Measurements from ENCODE around the gene HS6ST3.

The HS6ST3 gene

GRCh38 chr13:96199315-96199714 is 109.4 kb downstream of the HS6ST3 start:
- no peak for DNase-seq (ENCODE audit: low read depth)

- DNase-seq (ENCODE audit: low read depth) = no peak
These were observed 110.9 kb downstream of the HS6ST3 start for GRCh38 chr13:96200810-96201209.

- DNase-seq (ENCODE audit: low read depth) = no peak
These were observed 112.4 kb downstream of the HS6ST3 start for GRCh38 chr13:96202315-96202714.

GRCh38 chr13:96203471-96203870 is 113.6 kb downstream of the HS6ST3 start:
- DNase-seq (ENCODE audit: low read depth) = no peak

GRCh38 chr13:96214824-96215445 is 125.0 kb downstream of the HS6ST3 start:
- no peak for DNase-seq (ENCODE audit: low read depth)

DNA sequence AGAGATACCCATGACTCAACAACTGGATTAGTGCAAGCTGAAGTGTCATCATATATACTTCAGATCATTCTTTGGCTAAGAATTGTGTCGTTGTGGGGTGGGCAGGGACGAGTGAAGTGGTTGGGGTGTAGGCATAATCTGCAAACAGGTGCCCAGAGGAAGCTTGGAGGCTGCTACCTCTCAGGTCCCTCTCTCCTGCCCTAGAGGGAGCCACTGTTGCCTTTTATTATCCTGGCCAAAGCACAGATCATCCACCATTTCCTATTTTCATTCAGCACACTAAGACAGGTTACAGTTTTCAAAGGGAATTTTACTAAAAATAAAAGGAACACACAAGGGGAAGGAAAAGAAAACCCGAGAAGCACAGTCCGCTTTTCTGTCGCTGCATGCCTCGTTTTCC is 126.6 kb downstream of the HS6ST3 start:
- no peak for DNase-seq (ENCODE audit: low read depth)

DNA sequence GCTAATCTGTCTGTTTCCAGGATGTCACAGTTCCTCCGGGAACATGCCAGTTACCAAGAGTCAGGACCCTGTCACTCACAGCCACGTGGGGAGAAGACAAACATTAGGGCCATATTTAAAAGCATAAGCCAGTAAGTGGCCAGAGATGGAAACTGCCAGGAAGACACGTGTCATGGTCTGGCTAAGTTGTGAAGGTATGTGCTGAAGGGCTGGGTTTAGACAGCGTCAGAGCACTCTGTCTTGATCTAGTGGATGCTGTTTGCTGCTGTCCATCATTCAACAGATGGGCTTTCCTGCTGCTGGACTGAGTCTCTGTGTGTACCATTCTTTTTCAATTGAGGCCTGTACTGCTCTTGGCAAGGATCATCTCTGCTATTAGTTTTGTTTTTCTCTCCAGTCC is 128.6 kb downstream of the HS6ST3 start:
- DNase-seq (ENCODE audit: low read depth) = no peak

DNA sequence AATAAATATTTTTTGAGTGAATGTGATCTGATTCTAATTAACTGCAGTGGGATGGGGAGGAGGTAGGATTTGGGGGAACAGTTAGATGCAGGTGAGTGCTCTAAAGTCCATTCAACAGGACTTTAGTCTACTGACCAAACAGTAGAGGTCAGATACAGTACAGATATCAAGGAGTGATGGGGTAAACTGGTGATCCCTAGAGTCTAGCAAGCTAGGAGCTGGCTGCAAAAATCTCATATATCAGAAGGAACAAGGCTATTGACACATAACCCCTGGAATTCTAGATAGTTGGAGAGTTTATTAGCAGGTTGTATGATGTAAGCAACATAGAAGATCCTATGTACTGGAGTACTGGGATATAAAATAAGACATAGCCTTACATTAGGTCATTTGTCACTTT is 131.6 kb downstream of the HS6ST3 start:
- no peak for DNase-seq (ENCODE audit: low read depth)

- peak; percentile 90 for DNase-seq (ENCODE audit: low read depth)
These were observed 133.3 kb downstream of the HS6ST3 start for GRCh38 chr13:96223231-96223630.

DNA sequence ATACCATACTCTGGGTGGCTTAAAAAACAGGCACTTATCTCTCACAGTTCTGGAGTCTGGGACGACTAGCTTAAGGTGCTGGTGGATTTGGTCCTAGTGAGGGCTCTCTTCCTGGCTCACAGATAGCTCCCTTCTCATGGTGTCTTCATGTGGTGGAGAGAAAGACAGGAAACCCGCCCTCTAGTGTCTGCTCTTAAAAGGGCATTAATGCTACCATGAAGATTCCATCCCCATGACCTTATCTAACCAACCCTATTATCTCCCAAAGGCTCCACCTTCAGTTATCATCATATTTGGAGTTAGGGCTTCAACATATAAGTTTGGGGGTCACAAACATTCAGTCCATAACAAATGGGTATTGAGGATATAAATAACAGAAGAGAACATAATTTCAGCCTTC is 139.4 kb downstream of the HS6ST3 start:
- peak; percentile 3 for DNase-seq (ENCODE audit: low read depth)

GRCh38 chr13:96238241-96238640 is 148.3 kb downstream of the HS6ST3 start:
- DNase-seq (ENCODE audit: low read depth) = no peak

- no peak for DNase-seq (ENCODE audit: low read depth)
These were observed 149.0 kb downstream of the HS6ST3 start for GRCh38 chr13:96238861-96239260.

- no peak for DNase-seq (ENCODE audit: low read depth)
These were observed 153.5 kb downstream of the HS6ST3 start for GRCh38 chr13:96243376-96243775.

DNA sequence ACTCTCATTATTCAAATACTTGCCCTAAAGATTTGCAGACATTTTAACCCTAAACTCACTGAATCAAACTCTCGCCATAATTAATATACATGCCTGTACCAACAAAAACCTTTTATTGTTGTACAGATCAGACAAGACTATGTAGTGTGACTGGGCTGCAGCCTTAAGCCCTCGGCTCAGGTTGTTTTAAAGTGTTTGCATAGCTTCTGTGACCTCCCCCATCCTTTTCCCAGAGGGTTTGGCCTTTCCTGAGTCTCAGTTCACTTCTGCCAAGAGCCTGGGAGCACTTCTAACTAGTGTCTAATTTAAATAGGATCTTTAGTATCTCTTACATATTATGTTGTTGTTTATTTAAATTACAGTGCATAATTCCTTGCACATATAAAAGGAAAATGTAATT is 158.2 kb downstream of the HS6ST3 start:
- DNase-seq (ENCODE audit: low read depth) = no peak

GRCh38 chr13:96248996-96249395 is 159.1 kb downstream of the HS6ST3 start:
- DNase-seq (ENCODE audit: low read depth) = no peak

- no peak for DNase-seq (ENCODE audit: low read depth)
These were observed 163.0 kb downstream of the HS6ST3 start for GRCh38 chr13:96252903-96253302.

DNA sequence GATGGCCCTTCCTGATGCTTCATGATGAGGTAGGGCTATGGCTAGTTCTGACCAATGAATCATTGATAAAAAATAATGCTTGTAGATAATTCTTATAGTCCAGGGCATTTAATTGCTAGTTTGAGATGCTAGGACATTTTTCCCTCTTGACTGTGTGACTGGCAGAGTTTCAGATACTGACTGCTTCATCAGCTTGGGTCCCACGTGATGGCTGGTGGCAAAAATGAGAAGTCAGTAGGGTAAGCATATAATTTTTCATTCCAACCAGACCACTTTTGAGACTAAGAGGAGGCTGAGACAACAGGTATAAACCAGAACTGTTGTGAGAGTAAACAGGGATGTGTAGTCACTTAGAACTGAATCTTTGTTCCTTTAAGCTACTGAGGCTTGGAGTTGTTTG is 183.3 kb downstream of the HS6ST3 start:
- DNase-seq (ENCODE audit: low read depth) = no peak

DNA sequence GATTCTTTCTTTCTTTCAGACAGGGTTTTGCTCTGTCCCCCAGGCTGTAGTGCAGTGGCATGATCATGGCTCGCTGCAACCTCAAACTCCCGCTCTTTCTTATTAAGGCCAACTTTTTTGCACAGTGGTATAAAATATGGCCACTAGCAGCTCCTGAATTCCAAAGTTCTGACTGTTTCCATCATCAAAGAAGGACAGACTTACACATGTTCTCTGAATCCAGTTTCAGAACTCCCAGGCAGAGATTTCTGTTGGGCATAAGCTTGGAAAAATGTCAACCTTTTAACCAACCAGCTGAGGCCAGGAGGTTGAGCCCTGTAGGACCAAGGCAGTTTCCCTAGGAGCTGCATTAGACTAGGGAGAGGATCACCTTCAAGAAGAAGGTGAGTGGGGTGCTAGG is 184.1 kb downstream of the HS6ST3 start:
- no peak for DNase-seq (ENCODE audit: low read depth)

DNA sequence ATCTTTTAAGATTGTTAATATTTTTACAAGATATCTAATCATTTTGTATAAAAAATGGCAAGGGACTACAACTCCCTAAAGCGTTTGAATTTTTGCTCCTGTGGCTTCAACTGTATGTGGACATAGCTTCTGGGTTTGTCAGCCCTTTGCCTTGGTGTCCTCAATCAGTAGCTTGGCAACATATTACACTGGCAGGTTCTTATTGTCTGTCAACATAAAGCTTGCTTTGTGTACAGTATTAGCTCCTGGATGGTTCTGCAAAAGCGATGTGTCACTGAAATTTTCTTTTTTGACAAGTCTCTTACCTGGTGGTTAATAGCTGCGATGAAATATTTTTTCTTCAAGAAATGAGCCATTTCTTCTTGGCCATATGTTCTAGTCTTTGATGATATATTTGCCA is 190.0 kb downstream of the HS6ST3 start:
- DNase-seq (ENCODE audit: low read depth) = no peak

GRCh38 chr13:96284971-96285370 is 195.1 kb downstream of the HS6ST3 start:
- no peak for DNase-seq (ENCODE audit: low read depth)

DNA sequence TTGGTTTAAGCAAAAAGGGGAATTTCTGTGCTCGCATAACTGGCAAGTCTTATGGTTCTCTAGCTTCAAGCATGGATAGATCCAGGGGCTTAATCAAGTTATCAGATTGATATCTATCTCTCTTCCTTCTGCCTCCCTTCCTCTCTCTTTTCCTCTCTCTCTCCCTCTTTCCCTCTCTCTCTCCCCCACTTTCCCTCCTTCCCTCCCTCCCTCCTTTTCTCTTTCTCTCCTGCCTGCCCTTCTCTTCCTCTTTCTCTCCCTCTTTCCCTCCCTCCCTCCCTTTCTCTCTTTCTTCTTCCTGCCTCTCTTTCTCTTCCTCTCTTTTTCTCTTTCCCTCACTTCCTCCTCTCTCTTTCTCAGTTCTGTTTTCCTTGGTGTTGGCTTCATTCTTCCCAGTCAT is 195.8 kb downstream of the HS6ST3 start:
- no peak for DNase-seq (ENCODE audit: low read depth)

DNA sequence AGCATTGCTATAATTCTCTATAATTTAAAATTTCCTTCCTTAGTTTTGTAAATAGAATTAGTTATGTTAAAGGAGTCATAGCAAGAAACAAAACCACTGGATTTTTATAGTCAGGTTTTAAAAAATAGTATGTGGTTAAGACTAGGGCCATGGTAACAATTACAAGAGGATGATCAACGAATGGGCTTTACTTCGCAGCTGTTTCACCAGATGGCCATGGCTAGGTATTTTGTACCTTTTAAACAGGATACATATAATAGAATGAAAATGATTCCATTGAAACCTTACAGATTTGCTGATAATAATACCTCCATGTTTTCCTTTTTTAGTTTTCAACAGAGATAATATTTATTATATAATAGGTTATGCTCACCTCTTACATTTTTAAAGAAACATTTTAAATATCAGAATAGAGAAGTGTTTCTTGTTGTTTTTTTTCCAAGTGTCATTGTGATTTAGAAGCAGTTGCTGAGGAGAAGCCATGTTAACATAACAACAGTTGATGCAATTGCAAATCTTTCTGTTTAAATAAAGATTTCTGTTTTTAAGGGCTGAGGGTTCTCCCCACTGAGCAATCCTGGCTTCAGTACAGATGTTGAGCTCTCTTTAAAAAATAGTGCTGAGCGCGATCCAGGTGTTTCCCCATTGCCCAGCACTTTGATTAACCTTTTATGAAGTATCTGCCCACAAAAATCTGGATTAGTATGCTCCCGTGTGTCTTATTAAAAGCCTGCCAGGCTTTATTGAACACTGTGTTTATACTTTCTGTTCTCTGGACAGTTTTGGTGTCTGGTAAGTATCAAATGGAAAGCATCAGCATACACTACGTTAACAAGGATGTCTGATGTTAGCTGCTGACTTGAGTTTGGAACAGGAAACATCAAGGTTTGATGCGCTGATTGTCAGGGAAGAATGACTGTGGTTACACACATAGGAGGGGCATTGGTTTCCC is 205.3 kb downstream of the HS6ST3 start:
- DNase-seq (ENCODE audit: low read depth) = no peak

GRCh38 chr13:96297360-96297759 is 207.5 kb downstream of the HS6ST3 start:
- DNase-seq (ENCODE audit: low read depth) = no peak

GRCh38 chr13:96299235-96299634 is 209.3 kb downstream of the HS6ST3 start:
- no peak for DNase-seq (ENCODE audit: low read depth)

All from fibroblast of gingiva (primary cell).